Epithelial cell of proximal tubule (primary cell): ENCODE measurements around the gene CLASP1. TPM values are rescaled to one million over a fixed set of nuclear protein-coding genes. Genes with fewer than 3 reads are reported as not detected.
"Not testable (repeated sequence)": the region's sequence is repeated elsewhere in the genome, so short reads cannot be mapped to it uniquely, and the experiment has no call there.

Source experiments
- DNase-seq: peaks from one replicate; pipeline ENCODE4 v3.0.0-alpha.2; 2011; ENCODE audit warnings: low read depth
- H3K4me3 ChIP-seq: 2 replicates; pipeline ENCODE4 v1.5.1; 2011; ENCODE audit warnings: low read depth, mild to moderate bottlenecking, low read length
- CTCF ChIP-seq: conservative IDR thresholded peaks from 2 replicates; pipeline ENCODE4 v1.5.1; 2012; ENCODE audit warnings: low read depth, mild to moderate bottlenecking, low read length
- total RNA-seq: library from RNA; depleted of rRNA; stranded (reverse); fragments of >200 nt; gene quantifications from 2 replicates; pipeline ENCODE4 v1.2.3, GENCODE V29; 2015

The CLASP1 gene
- total RNA-seq, 1 donor from 2014 or later: 35.0 TPM

DNA sequence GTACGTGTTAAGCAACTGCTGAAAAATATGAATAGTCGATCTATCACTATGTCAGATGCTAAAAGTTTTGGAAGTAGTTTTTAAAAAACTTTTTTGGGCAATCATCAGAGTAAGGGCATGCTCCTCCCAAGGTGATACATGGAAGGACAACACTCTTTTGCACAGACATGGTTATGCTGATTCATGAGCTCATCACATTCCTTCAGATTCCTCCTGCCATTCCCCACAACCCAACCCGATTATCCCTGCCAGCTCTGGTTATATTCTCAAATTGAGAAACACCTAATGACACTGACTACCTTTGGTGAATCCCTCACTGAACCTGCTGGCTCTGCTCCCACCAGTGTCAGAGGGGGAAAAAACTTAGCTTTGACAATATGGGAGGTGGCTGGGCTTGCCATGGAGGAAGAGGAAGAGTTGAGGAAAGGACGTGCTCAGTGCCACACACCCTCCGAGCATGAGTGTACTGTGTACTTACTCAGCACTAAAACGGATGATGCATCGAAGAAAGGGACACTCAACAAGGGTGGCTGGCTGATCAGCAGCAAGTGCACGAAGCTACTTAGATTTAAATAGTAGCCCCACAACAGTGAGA is 202.5 kb downstream of the CLASP1 start:
- no peak for DNase-seq
- H3K4me3 ChIP-seq: no peak overlapping the region
- TF ChIP-seq CTCF: no peak

- H3K4me3 ChIP-seq: no peak overlapping the region
Measured at GRCh38 chr2:121442889-121443288, 206.4 kb downstream of the CLASP1 start.

DNA sequence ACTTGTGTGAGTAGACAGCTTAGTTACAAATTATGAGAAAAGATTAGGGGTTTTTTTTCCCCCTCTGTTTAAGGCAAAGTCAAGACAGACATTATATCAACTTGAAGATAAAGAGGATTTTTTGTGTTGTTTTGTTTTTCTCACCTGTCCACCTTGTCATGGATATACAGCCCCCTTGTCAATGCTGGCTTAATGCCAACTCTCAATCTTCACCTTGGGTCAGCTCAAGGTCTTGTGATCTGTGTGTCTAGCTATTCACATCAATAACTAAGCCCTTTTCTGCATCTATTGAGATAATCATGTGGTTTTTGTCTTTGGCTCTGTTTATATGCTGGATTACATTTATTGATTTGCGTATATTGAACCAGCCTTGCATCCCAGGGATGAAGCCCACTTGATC is 211.0 kb downstream of the CLASP1 start:
- not testable (repeated sequence) for DNase-seq, H3K4me3 ChIP-seq

More at GRCh38 chr2:121442889-121443288, 206.4 kb downstream of the CLASP1 start:
- no peak for DNase-seq
- no peak for TF ChIP-seq CTCF

DNA sequence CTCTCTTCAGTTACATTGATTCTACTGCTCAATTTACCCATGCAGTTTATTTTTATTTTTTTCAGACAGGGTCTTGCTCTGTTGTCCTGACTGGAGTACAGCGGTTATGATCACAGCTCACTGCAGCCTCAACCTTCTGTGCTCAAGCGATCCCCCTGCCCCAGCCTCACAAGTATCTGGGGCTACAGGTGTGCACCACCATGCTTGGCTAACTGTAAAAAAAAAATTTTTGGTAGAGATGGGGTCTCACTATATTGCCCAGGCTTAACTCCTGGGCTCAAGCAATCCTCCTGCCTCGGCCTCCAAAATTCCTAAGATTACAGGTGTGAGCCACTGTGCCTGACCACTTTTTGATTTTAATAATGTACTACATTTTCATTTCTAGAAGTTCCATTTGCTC is 212.3 kb downstream of the CLASP1 start:
- no peak for DNase-seq
- no peak overlapping the region for H3K4me3 ChIP-seq
- TF ChIP-seq CTCF: no peak

DNA sequence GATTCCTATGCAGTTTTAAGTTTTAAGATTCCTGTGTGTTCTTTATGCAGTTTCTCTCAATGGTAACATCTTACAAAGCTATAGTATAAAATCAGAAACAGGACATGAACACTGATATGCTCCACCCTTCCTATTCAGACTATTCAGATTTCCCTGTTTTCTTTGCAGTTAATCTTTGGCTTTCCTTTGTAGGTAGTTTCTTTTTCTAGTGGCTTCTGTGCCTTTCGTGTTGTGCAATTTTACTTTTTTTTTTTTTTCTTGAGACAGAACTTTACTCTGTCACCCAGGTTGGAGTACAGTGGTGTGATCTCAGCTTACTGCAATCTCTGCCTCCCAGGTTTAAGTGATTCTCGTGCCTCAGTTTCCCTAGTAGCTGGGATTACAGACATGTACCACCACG is 213.5 kb downstream of the CLASP1 start:
- no peak for DNase-seq
- no peak for TF ChIP-seq CTCF
- H3K4me3 ChIP-seq: no peak overlapping the region

DNA sequence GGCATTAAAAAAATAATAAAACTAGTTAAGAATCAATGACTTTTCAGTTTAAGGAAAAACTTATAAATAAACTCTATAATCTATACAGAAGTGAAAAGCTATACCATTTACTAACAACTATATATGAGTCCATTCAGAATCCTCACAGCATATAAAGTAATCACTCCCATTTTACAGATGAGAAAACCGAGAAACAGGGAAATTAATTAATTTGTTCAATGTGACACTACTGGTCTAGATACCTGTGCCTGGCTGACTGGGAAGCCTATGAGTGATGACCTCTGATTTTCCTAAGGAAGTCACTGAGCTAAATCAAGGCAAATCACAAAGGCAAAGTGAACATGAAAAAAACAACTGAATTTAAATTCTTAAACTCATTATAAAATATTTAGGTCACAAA is 218.0 kb downstream of the CLASP1 start:
- TF ChIP-seq CTCF: no peak
- no peak overlapping the region for H3K4me3 ChIP-seq

GRCh38 chr2:121429927-121430520 is 219.2 kb downstream of the CLASP1 start:
- TF ChIP-seq CTCF: no peak
- DNase-seq: no peak
- no peak overlapping the region for H3K4me3 ChIP-seq

More for the DNA sequence above, 218.0 kb downstream of the CLASP1 start:
- no peak for DNase-seq
